ENCODE measurements around the gene ABHD17C.

Gene ABHD17C

DNA sequence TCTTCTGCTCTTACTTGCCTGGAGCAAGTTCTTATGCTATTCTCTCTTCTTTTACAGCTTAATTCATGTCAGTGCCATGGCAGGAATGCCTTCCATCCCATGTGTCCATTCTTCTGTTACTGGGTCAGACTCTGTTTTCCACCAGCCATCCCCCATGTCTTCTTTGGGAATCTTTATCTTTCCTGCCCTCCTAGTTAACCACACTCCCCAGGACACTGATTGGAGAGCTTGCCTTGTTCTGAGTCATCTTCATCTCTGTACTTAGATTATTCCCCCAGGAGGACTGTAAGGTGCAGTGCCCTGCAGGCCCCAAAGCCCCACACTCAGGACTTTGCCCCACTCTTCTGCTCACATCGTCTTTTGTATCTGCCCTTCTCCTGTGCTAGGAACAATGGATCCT is 3.6 kb downstream of the ABHD17C start:
- H3F3A ChIP-seq (ENCODE audit: insufficient read depth, low read length), result peaks cover 11% of the 10 kb centered on the region; the same call in 1 of the 2 replicates
- H3K27me3 ChIP-seq (replicated peaks; ENCODE audit: insufficient read depth, low read length), result no peaks in the 10 kb centered on the region
- no peaks in the 10 kb centered on the region for H4K20me1 ChIP-seq (ENCODE audit: insufficient read depth, low read length)
- H3K4me2 ChIP-seq (ENCODE audit: low read depth, low read length), result no peak overlapping the region
- H3K79me2 ChIP-seq (ENCODE audit: low read length), result peaks cover 68% of the 10 kb centered on the region
- no peak overlapping the region for H3K9ac ChIP-seq (ENCODE audit: low read length)
- no peak overlapping the region for H3K4me3 ChIP-seq (ENCODE audit: low read length)
- no peaks in the 10 kb centered on the region for H3K36me3 ChIP-seq (replicated peaks; ENCODE audit: insufficient read depth, low read length)
- H2AFZ ChIP-seq (ENCODE audit: low read length), result no peak overlapping the region
- peaks cover 16% of the 10 kb centered on the region for H3K4me1 ChIP-seq (ENCODE audit: low read length)
- H3K9me2 ChIP-seq (replicated peaks; ENCODE audit: insufficient read depth, low read length), result no peaks in the 10 kb centered on the region
- no peak for DNase-seq
- no peak overlapping the region for H3K27ac ChIP-seq (ENCODE audit: low read length)
- TF ChIP-seq, protein P1, sequence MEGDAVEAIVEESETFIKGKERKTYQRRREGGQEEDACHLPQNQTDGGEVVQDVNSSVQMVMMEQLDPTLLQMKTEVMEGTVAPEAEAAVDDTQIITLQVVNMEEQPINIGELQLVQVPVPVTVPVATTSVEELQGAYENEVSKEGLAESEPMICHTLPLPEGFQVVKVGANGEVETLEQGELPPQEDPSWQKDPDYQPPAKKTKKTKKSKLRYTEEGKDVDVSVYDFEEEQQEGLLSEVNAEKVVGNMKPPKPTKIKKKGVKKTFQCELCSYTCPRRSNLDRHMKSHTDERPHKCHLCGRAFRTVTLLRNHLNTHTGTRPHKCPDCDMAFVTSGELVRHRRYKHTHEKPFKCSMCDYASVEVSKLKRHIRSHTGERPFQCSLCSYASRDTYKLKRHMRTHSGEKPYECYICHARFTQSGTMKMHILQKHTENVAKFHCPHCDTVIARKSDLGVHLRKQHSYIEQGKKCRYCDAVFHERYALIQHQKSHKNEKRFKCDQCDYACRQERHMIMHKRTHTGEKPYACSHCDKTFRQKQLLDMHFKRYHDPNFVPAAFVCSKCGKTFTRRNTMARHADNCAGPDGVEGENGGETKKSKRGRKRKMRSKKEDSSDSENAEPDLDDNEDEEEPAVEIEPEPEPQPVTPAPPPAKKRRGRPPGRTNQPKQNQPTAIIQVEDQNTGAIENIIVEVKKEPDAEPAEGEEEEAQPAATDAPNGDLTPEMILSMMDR (IDR thresholded peaks at IDR 0.05; ENCODE audit: low read length), result no peak
- no peak for TF ChIP-seq EZH2phosphoT487 (IDR thresholded peaks at IDR 0.05; ENCODE audit: low read length)
- TF ChIP-seq EZH2 (optimal IDR thresholded peaks at IDR 0.05; ENCODE audit: low read depth, low read length), result no peak
- no peaks in the 10 kb centered on the region for H3K9me3 ChIP-seq (replicated peaks; ENCODE audit: insufficient read depth, low read length)

DNA sequence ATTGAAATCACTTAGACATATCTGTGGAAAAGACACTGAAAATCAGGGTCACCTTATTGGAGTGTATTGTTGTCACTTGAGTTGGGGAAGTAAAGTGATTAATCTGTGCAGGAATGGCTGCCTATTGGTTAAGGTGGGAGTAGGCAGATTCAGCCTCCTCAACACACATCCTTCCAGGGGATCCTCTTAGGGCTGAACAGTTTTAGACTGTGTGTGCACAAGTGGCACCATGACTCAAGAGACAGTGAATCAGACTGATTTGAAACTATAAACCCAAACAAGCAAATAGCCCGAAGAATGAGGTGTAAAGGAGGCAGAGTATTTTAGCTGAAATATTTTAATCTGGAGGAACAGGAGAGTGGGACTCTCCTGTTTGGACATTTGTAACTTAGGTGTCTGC is 4.9 kb downstream of the ABHD17C start:
- H3K9me3 ChIP-seq (replicated peaks; ENCODE audit: insufficient read depth, low read length), result no peaks in the 10 kb centered on the region
- H2AFZ ChIP-seq (ENCODE audit: low read length), result no peak overlapping the region
- TF ChIP-seq, protein P1 (IDR thresholded peaks at IDR 0.05; ENCODE audit: low read length), result no peak
- no peak for TF ChIP-seq EZH2phosphoT487 (IDR thresholded peaks at IDR 0.05; ENCODE audit: low read length)
- no peak for TF ChIP-seq EZH2 (optimal IDR thresholded peaks at IDR 0.05; ENCODE audit: low read depth, low read length)
- H3K4me2 ChIP-seq (ENCODE audit: low read depth, low read length), result no peak overlapping the region
- peaks cover 3% of the 10 kb centered on the region; the same call in 1 of the 2 replicates for H3F3A ChIP-seq (ENCODE audit: insufficient read depth, low read length)
- no peak overlapping the region for H3K27ac ChIP-seq (ENCODE audit: low read length)
- H3K4me1 ChIP-seq (ENCODE audit: low read length), result peaks cover 8% of the 10 kb centered on the region
- H3K27me3 ChIP-seq (replicated peaks; ENCODE audit: insufficient read depth, low read length), result no peaks in the 10 kb centered on the region
- no peak for DNase-seq
- no peaks in the 10 kb centered on the region for H4K20me1 ChIP-seq (ENCODE audit: insufficient read depth, low read length)
- no peaks in the 10 kb centered on the region for H3K36me3 ChIP-seq (replicated peaks; ENCODE audit: insufficient read depth, low read length)
- H3K79me2 ChIP-seq (ENCODE audit: low read length), result peaks cover 80% of the 10 kb centered on the region
- H3K9ac ChIP-seq (ENCODE audit: low read length), result no peak overlapping the region
- H3K4me3 ChIP-seq (ENCODE audit: low read length), result no peak overlapping the region
- H3K9me2 ChIP-seq (replicated peaks; ENCODE audit: insufficient read depth, low read length), result no peaks in the 10 kb centered on the region

DNA sequence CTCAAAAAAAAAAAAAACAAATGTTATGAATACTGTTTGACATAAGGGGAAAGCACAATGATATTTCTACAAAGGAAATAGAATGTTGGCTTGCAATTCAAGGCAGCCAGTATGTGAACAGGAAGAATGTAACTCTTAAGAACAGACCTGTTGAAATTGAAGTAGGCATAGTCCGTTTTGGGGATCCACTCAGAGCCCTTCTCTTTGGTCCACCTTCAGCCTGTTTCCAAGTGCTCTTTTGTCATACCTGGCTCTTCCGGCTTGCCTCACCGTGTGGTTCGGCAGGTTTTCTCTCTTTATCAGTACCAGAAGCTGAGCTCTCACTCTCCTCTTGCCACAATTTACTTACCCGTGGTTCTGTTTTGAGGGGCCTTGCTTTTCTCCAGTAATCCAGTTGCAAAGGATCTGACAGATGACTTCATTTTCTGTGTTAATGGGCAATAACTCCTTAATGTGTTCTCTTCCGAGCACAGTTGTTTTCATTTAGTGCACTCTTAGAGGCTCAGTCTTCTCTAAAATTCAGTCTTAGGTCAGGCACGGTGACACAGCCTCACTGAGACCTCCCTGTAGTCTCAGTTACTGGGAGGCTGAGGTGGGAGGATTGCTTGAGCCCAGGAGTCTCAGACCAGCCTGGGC is 6.7 kb downstream of the ABHD17C start:
- no peak overlapping the region for H3K4me2 ChIP-seq (ENCODE audit: low read depth, low read length)
- no peaks in the 10 kb centered on the region for H3K27me3 ChIP-seq (replicated peaks; ENCODE audit: insufficient read depth, low read length)
- no peak overlapping the region for H3K27ac ChIP-seq (ENCODE audit: low read length)
- H3K36me3 ChIP-seq (replicated peaks; ENCODE audit: insufficient read depth, low read length), result no peaks in the 10 kb centered on the region
- no peak for DNase-seq
- no peaks in the 10 kb centered on the region for H4K20me1 ChIP-seq (ENCODE audit: insufficient read depth, low read length)
- no peaks in the 10 kb centered on the region for H3K9me2 ChIP-seq (replicated peaks; ENCODE audit: insufficient read depth, low read length)
- no peak overlapping the region for H3K9ac ChIP-seq (ENCODE audit: low read length)
- H3F3A ChIP-seq (ENCODE audit: insufficient read depth, low read length), result peaks cover 3% of the 10 kb centered on the region; the same call in 1 of the 2 replicates
- peaks cover 83% of the 10 kb centered on the region for H3K79me2 ChIP-seq (ENCODE audit: low read length)
- TF ChIP-seq, protein P1 (IDR thresholded peaks at IDR 0.05; ENCODE audit: low read length), result no peak
- TF ChIP-seq EZH2 (optimal IDR thresholded peaks at IDR 0.05; ENCODE audit: low read depth, low read length) (no peak), EZH2phosphoT487 (IDR thresholded peaks at IDR 0.05; ENCODE audit: low read length) (no peak)
- no peak overlapping the region for H2AFZ ChIP-seq (ENCODE audit: low read length)
- H3K4me1 ChIP-seq (ENCODE audit: low read length), result peaks cover 5% of the 10 kb centered on the region
- H3K4me3 ChIP-seq (ENCODE audit: low read length), result no peak overlapping the region
- no peaks in the 10 kb centered on the region for H3K9me3 ChIP-seq (replicated peaks; ENCODE audit: insufficient read depth, low read length)

Data from MM.1S (cell line).